HG03432 (cell line): Measurements from ENCODE around the gene PRR11.
"Not testable (repeated sequence)": the region's sequence is repeated elsewhere in the genome, so short reads cannot be mapped to it uniquely, and the experiment has no call there.

Experiments used
- ATAC-seq: cut with Tn5 transposase; IDR thresholded peaks from one replicate; pipeline ENCODE4 v1.9.1; 2021; ENCODE audit warnings: mild to moderate bottlenecking, moderate library complexity; ENCODE audit not compliant: unreplicated experiment

The PRR11 gene

DNA sequence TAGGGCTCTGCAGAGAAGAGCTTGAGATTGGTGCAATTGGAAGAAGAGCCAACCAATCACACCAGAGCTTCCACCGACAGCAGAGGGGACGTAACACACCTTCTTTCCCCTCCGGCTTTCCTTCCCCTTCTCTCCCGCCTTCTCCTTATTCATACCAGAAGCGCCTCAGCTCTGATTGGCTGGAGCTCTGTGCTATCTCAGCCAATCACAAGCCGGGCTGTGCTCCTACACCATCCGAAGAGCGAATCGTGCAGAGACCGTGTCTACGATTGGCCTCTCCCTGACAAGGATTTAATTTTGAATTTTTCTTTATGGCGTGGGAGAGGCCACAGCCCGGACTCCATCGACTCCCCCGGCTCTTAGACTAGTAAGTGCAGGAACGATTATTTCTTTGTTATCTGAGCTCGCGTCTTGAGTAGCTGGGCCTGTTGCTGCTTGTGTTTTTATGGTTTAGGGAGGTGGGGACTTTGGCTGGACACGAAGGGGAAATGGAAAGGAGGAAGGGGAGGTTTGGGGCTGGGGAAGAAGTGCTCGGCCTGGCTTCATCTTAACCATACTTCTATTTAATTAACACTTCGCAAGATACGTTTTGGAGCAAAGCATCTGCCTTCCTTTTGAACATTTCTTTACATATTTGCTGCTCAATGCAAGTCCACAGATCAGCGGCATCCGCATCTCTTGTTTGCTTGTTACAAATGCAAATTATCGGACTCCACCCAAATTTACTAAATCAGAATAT, at the start of gene PRR11:
PRR11 (plus strand) TSS at position 308 of the 739 bp plus-strand sequence. CDS start 14,007 bp downstream, outside the sequence.
- peak; percentile 83 for ATAC-seq

GRCh38 chr17:59105852-59106462, 49.6 kb upstream of the PRR11 start:
- peak; percentile 31 for ATAC-seq

DNA sequence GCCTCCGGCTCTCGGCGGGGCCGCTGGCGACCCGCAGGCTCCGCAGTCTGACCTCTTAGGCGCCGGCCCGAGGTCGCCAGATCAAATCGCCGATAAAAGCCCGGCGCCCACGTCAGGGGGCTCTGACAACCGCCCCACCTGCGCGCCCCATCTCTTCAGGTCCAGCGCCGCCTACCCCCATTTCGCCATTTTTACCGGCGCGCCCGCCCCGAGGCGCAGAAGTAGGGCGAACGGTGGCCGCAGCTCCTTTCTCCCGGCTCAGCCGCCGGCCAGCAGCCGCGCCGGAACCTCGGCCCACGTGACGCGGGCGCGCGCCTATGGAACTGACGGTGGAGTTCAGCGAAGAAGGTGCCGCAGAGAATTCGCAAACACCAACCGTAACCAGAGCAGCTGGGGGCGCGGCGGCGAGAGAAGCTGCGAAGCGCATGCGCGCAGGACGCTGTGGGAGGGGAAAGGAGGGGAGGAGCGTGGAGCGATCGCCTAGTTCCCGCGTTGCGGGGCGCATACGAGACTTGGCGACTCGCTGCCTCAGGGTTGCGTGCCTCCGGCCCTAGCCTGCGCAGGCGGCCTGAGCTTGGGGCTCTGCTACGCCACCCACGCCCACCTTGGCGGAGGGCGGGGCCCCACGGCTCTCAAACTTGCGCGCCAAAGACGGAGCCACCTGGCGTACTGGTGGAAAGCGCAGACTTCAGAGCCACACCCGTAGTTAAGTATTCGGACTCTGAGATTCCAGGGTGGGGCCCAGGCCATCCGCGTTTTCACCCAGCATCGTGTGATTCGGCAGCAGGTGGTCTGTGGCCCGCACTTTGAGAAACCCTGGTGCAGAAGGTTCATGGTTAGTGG, 48.9 kb upstream of the PRR11 start, which contains the start of gene TRIM37:
TRIM37 (minus strand) TSS at position 418 of the 843 bp plus-strand sequence. CDS start 419 bp downstream, outside the sequence.
- peak; percentile 96 for ATAC-seq

GRCh38 chr17:59107306-59107670, 48.3 kb upstream of the PRR11 start:
- no peak for ATAC-seq

DNA sequence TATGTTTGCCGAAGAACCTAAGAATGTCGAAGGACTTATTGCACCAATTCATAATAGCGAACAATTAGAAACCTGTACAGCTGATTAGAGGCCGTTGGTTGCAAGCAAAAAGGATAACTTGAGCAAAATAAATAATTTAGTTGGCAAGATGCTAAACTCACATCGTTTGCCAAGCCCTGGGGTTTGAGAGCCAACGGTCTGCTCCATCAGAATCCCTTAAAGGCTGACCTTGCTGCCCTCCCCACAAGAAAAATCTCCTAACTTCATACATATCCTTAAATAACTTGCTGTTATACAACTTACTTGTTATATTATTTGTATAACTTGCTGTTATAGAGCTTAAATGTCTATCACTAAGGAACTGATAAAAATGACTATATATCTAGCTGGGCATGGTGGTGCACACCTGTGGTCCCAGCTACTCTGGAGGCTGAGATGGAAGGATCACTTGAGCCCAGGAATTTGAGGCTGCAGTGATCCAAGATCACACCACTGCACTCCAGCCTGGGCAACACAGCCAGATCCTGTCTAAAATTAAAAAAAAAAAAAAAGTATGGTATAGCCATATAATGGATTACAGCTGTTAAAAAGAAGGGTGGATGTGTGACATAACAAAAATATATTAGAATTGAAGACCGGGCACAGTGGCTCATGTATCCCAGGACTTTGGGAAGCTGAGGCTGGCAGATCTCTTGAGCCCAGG, 47.0 kb upstream of the PRR11 start:
- ATAC-seq: no peak

- no peak for ATAC-seq
Observed at GRCh38 chr17:59110973-59111372, 44.6 kb upstream of the PRR11 start.

GRCh38 chr17:59111539-59111938, 44.0 kb upstream of the PRR11 start:
- no peak for ATAC-seq

- no peak for ATAC-seq
Observed at GRCh38 chr17:59115474-59115873, 40.1 kb upstream of the PRR11 start.

DNA sequence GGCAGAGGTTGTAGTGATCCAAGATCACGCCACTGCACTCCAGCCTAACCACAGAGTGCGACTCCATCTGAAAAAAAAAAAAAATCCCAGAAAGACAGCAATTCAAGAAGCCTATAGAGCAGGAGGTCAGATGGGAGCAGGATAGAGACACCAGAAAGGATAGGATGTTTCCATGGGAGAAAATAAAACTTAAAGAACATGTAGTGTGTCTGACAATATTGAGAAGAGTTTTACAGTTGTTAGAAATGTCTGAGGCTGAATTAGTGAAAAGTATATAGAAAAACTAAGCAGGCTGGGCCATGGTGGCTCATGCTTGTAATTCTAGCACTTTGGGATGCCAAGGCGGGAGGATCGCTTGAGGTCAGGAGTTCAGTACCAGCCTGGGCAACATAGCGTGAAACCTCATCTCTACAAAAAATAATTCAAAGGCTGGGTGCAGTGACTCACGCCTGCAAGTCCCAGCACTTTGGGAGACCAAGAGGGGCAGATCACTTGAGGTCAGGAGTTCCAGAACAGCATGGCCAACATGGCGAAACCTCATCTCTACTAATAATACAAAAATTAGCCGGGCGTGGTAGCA, 33.6 kb upstream of the PRR11 start:
- ATAC-seq: no peak

DNA sequence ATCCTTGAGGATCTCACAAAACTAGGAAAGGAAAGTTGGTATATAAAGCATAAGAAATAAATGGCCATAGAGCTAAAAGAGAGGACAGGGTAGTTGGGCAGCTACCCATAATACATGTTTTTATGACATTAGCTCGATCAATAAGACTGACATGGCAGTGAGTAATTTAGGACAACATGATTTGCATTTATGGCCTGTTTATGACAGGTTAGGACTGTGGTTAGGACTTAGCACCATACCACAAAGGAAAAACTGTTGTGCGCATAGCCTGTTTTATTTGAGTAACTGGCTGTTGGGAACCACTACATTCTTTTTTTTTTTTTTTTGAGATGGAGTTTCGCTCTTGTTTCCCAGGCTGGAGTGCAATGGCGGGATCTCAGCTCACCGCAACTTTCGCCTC, 30.9 kb upstream of the PRR11 start:
- no peak for ATAC-seq

DNA sequence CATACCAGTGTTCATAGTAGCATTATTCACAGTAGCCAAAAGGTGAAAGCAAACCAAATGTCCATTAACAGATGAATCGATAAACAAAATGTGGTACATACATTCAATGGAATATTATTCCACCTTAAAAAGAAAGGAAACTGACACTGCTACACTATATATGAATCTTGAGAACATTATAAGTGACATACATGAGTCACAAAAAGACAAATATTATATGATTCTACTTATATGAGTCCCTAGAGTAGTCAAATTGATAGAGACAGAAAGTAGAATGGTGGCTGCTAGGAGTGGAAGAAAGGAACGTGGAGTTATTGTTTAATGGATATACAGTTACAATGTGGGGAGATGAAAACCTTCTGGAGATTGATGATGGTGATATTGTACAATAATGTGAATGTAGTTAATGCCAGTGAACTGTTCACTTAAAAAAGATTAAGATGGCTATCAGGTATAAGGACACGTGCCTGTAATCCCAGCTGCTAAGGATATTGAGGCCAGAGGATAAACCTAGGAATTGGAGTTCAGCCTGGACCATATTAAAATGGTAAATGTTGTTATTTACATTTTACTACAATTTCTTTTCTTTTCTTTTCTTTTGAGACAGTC, 28.6 kb upstream of the PRR11 start:
- ATAC-seq: no peak

GRCh38 chr17:59129814-59130213, 25.7 kb upstream of the PRR11 start:
- no peak for ATAC-seq

DNA sequence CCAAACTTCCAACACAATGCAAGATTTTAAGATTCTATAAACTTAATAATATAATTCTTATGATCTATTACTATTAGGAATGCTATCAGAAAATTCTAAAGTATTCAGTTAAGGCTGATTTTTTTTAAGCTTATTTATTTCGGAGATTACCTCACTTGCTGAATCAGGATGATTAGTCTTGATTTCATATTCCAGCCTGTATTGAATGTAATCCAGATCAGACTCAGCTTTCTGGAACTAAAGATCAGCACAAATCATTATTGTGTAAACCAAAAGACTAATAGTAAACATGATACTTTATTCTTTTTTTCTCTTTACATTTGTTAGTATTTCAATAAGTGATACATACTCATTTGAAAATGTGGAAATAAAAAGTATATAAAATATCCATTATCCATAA, 24.4 kb upstream of the PRR11 start:
- ATAC-seq: no peak

DNA sequence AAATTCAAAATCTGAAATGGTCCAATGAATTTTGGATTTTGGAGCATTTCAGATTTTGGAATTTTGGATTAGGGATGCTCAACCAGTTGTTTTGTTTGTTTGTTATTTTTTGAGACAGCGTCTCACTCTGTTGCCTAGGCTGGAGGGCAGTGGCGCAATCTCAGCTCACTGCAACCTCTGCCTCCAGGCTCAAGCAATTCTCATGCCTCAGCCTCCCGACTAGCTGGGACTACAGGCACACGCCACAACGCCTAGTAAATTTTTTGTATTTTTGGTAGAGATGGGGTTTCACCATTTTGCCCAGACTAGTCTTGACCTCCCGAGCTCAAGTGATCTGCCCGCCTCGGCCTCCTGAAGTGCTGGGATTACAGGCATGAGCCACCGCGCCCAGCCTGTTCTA, 17.2 kb upstream of the PRR11 start:
- not testable (repeated sequence) for ATAC-seq

GRCh38 chr17:59139939-59140338, 15.6 kb upstream of the PRR11 start:
- ATAC-seq: no peak

- ATAC-seq: no peak
Observed at GRCh38 chr17:59141860-59142259, 13.7 kb upstream of the PRR11 start.

DNA sequence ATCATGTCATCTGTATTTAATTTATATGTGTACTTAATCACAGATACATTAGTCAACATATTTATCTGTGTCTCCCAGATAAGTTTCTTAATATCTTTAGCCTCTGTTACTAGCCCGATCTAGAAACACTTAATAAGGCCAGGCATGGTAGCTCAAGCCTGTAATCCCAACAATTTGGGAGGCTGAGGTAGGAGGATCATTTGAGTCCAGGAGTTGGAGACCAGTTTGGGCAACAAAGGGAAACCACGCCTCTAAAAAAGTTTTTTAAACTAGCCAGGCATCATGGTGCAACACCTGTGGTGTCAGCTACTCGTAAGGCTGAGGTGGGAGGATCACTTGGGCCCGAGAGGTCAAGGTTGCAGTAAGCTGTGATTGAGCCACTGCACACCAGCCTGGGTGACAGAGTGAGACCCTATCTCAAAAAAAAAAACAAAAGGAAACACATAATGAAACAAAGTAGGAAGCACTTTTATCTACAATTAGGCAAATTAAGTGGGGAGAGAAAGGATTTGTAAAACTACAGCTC, 9.9 kb upstream of the PRR11 start:
- ATAC-seq: no peak

DNA sequence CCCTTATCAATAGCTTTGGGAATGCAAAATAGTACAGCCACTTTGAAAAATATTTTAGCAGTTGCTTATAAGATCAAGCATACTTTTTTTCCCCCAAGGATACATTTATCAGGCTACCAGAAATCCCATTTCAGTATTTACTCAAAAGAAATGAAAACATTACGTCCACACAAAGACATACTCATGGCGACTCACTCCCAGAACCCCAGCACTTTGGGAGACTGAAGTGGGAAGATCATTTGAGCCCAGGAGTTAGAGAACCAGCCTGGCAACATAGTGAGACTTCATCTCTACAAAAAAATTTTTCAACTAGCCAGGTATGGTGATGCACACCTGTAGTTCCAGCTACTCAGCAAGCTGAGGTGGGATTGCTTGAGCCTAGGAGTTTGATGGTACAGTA, 6.5 kb upstream of the PRR11 start:
- no peak for ATAC-seq

- ATAC-seq: no peak
Observed at GRCh38 chr17:59149841-59150511, 5.6 kb upstream of the PRR11 start.
